Type B pancreatic cell (in vitro differentiated cells): ENCODE results near the gene TMEM223. TPM values are rescaled to one million over a fixed set of nuclear protein-coding genes. Genes with fewer than 3 reads are reported as not detected.

Source experiments
- DNase-seq: peaks from one replicate; pipeline ENCODE4 v3.0.0; 2021; ENCODE audit warnings: mixed read lengths; ENCODE audit not compliant: unreplicated experiment; ENCODE audit errors: extremely low spot score
- H3K27ac Mint-ChIP-seq: 2 replicates; pipeline ENCODE4 v1.8.0; 2021; ENCODE audit warnings: mild to moderate bottlenecking, mixed read lengths
- H3K27me3 Mint-ChIP-seq: 2 replicates; pipeline ENCODE4 v1.8.0; 2021; ENCODE audit warnings: mixed read lengths
- H3K36me3 Mint-ChIP-seq: 2 replicates; pipeline ENCODE4 v1.8.0; 2021; ENCODE audit warnings: mixed read lengths
- H3K4me1 Mint-ChIP-seq: one replicate; pipeline ENCODE4 v1.8.0; 2021; ENCODE audit warnings: mixed read lengths; ENCODE audit not compliant: unreplicated experiment
- H3K4me3 Mint-ChIP-seq: 2 replicates; pipeline ENCODE4 v1.8.0; 2021; ENCODE audit warnings: mild to moderate bottlenecking, mixed read lengths
- H3K9me3 Mint-ChIP-seq: 2 replicates; pipeline ENCODE4 v1.8.0; 2021; ENCODE audit warnings: mixed read lengths
- total RNA-seq: library from RNA; stranded (reverse); gene quantifications from 2 replicates; pipeline ENCODE4 v1.2.1, GENCODE V29; 2021; ENCODE audit warnings: low replicate concordance
- TF ChIP-seq, protein P1 (sequence below): fragments of 200-600 bp; sonication (generic); conservative IDR thresholded peaks from 2 replicates; pipeline ENCODE4 v1.5.0; 2021; ENCODE audit warnings: antibody characterized with exemption, mild to moderate bottlenecking

The TMEM223 gene
- total RNA-seq, 1 donor from 2014 or later: 21.9 TPM

DNA sequence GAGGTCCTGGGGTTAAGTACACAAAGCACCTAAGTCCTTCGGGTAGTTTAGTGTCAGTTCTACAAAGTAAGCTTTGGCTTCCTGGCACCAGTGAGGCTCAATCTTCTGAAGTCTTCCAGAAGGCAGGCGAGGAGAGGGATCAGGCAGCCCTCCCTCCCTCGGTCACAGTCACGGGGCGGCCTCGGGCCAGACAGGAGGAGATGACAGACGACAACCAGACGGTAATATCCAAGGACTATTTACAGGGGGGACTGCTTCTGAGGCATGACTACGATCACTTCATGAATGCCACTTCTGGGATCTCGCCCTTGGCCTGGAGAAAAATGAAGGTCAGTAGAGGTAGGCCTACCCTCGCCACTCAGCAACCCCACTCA, 383 bp upstream of the TMEM223 start:
- DNase-seq: no peak
- Mint-ChIP-seq H3K27me3 (no peaks in the 10 kb centered on the region), H3K9me3 (no peaks in the 10 kb centered on the region), H3K36me3 (peaks cover 31% of the 10 kb centered on the region), H3K27ac (peak overlapping the region; percentile 97), H3K4me3 (peak overlapping the region; percentile 95), H3K4me1 (peaks cover 27% of the 10 kb centered on the region)
- TF ChIP-seq, protein P1, sequence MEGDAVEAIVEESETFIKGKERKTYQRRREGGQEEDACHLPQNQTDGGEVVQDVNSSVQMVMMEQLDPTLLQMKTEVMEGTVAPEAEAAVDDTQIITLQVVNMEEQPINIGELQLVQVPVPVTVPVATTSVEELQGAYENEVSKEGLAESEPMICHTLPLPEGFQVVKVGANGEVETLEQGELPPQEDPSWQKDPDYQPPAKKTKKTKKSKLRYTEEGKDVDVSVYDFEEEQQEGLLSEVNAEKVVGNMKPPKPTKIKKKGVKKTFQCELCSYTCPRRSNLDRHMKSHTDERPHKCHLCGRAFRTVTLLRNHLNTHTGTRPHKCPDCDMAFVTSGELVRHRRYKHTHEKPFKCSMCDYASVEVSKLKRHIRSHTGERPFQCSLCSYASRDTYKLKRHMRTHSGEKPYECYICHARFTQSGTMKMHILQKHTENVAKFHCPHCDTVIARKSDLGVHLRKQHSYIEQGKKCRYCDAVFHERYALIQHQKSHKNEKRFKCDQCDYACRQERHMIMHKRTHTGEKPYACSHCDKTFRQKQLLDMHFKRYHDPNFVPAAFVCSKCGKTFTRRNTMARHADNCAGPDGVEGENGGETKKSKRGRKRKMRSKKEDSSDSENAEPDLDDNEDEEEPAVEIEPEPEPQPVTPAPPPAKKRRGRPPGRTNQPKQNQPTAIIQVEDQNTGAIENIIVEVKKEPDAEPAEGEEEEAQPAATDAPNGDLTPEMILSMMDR: no peak

DNA sequence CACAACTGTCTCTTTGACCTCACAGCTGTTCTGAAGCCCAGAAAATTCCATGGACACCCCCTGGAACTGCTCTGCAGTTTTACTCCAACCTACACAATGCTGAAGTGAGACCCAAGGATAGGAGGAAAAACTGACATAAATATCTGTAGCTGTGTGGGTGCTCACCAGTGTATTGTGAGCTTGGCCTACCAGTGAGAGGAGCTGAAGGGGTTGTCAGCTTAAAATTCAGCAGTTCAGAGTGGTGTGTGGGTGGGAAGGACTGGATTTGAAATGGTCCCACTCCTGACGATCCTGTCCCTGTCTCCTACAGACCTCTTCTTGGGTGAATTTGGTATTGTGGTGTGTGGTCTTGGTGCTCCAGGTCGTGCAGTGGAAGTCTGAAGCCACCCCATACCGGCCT, 2.2 kb downstream of the TMEM223 start:
- H3K4me1 Mint-ChIP-seq: peaks cover 27% of the 10 kb centered on the region
- TF ChIP-seq, protein P1: no peak
- H3K4me3 Mint-ChIP-seq: peak overlapping the region; percentile 95
- no peaks in the 10 kb centered on the region for H3K9me3 Mint-ChIP-seq
- DNase-seq: no peak
- H3K27me3 Mint-ChIP-seq: no peaks in the 10 kb centered on the region
- peak overlapping the region; percentile 97 for H3K27ac Mint-ChIP-seq
- H3K36me3 Mint-ChIP-seq: peaks cover 16% of the 10 kb centered on the region

DNA sequence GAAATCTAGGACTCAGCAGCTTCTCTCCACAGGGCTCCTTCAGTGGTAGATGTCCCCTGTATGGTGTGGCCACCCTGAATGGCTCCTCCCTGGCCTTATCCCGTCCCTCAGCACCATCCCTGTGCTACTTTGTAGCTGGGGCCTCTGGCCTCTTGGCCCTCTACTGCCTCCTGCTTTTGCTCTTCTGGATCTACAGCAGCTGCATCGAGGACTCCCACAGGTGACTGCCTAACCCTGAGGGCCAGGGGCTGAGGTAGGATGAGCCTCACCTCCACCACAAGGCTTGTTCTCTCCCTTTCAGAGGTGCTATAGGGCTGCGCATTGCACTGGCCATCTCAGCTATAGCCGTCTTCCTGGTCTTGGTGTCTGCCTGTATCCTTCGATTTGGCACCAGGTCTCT, 2.8 kb downstream of the TMEM223 start:
- no peak for DNase-seq
- H3K27ac Mint-ChIP-seq: peak overlapping the region; percentile 97
- no peaks in the 10 kb centered on the region for H3K27me3 Mint-ChIP-seq
- peaks cover 27% of the 10 kb centered on the region for H3K4me1 Mint-ChIP-seq
- TF ChIP-seq, protein P1: no peak
- peak overlapping the region; percentile 95 for H3K4me3 Mint-ChIP-seq
- H3K9me3 Mint-ChIP-seq: no peaks in the 10 kb centered on the region
- H3K36me3 Mint-ChIP-seq: peaks cover 11% of the 10 kb centered on the region

DNA sequence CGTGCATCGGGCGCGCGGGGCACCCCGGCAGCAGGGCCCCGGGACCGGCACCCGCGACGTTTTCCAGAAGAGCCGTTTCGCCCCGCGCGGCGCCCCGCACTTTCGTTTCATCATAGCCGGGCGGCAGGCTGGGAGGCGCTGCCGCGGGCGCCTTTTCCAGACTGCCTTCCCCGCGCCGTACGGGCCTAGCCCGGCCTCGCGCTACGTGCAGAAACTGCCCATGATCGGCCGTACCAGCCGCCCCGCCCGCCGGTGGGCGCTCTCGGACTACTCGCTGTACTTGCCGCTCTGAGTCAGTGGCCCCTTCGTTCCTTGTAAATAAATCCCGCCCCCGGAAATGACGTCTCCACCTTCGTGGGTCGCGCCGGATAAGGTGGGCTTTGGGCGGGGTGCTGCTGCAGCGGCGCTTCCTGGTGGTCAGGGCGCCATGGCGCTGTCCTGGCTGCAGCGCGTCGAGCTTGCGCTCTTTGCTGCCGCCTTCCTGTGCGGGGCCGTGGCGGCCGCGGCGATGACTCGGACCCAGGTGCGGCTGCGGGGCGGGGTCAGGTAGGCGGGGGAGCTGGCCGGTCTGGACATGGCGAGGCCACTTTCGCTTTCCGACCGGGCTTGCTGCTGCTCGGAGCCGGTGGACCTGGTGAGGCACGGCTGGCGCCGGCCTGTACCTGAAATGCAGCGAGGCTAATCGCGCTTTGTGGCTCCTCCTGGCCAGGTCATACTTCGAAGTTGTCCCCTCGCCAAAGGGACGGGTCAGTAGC, 4.6 kb downstream of the TMEM223 start, which contains the start of gene TMEM179B:
TSS of gene TMEM179B (plus strand) at position 398 of the 755 bp plus-strand sequence. CDS start at position 428, 30 bp downstream.
- TF ChIP-seq, protein P1: peak; percentile 34
- Mint-ChIP-seq H3K27ac (peak within 1 kb of the TSS; percentile 97), H3K27me3 (no peaks in the 10 kb centered on the region), H3K4me1 (peaks cover 21% of the 10 kb centered on the region), H3K36me3 (peaks cover 12% of the 10 kb centered on the region), H3K9me3 (no peaks in the 10 kb centered on the region), H3K4me3 (peak within 1 kb of the TSS; percentile 95)
- DNase-seq: peak; percentile 95

DNA sequence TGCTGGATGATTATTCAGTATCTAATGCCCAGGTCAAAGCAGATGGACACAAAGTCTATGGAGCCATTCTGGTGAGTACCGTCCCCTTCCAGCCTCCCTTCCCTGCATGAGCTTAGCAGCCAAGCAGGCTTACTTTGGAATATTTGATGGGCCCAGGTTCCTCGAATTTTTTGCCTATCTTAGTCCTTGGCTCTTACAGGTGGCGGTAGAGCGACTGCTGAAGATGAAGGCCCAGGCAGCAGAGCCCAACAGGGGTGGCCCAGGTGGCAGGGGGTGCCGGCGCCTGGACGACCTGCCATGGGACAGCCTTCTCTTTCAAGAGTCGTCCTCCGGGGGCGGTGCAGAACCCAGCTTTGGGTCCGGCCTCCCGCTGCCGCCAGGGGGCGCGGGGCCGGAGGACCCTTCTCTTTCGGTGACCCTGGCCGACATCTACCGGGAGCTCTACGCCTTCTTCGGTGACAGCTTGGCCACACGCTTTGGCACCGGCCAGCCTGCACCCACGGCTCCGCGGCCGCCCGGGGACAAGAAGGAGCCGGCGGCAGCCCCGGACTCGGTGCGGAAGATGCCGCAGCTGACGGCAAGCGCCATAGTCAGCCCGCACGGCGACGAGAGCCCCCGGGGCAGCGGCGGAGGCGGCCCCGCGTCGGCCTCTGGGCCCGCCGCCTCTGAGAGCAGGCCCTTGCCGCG, 5.3 kb downstream of the TMEM223 start:
- Mint-ChIP-seq H3K27me3 (no peaks in the 10 kb centered on the region), H3K4me1 (peaks cover 18% of the 10 kb centered on the region), H3K36me3 (peaks cover 9% of the 10 kb centered on the region), H3K9me3 (no peaks in the 10 kb centered on the region), H3K4me3 (peak overlapping the region; percentile 87), H3K27ac (peak overlapping the region; percentile 88)
- TF ChIP-seq, protein P1: peak; percentile 92
- peak; percentile 91 for DNase-seq
